Loucy (cell line): Measurements from ENCODE around the gene ZNF423.

Source experiments
- H2AFZ ChIP-seq: fragments of 200-600 bp; sonication (generic); 2 replicates; pipeline ENCODE4 v1.6.0; 2016; ENCODE audit warnings: antibody characterized with exemption, mild to moderate bottlenecking, low read length, moderate library complexity
- H3F3A ChIP-seq: fragments of 200-600 bp; 2 replicates; pipeline ENCODE4 v1.6.0; 2016; ENCODE audit warnings: antibody characterized with exemption, low read depth, mild to moderate bottlenecking
- H3K27me3 ChIP-seq: fragments of 200-600 bp; sonication (generic); 2 replicates; pipeline ENCODE4 v1.6.1; 2014; ENCODE audit warnings: low read length, mild to moderate bottlenecking; ENCODE audit not compliant: insufficient read depth, poor library complexity, severe bottlenecking
- H3K36me3 ChIP-seq: fragments of 200-600 bp; sonication (generic); 2 replicates; pipeline ENCODE4 v1.6.1; 2016; ENCODE audit warnings: low read length; ENCODE audit not compliant: insufficient read depth
- H3K4me1 ChIP-seq: fragments of 200-600 bp; sonication (generic); 2 replicates; pipeline ENCODE4 v1.5.1; 2014; ENCODE audit warnings: low read length, mild to moderate bottlenecking; ENCODE audit not compliant: insufficient read depth, poor library complexity, severe bottlenecking
- H3K4me2 ChIP-seq: fragments of 200-600 bp; sonication (generic); 2 replicates; pipeline ENCODE4 v1.6.0; 2014; ENCODE audit warnings: antibody characterized with exemption, low read length, low read depth, mild to moderate bottlenecking; ENCODE audit not compliant: poor library complexity, severe bottlenecking
- H3K4me3 ChIP-seq: fragments of 200-600 bp; sonication (generic); 2 replicates; pipeline ENCODE4 v1.5.1; 2014; ENCODE audit warnings: low read length, mild to moderate bottlenecking, mixed read lengths; ENCODE audit not compliant: poor library complexity, severe bottlenecking
- H3K79me2 ChIP-seq: fragments of 200-600 bp; sonication (generic); 2 replicates; pipeline ENCODE4 v1.6.1; 2014; ENCODE audit warnings: low read length; ENCODE audit not compliant: insufficient read depth
- H3K9ac ChIP-seq: fragments of 200-600 bp; sonication (generic); 2 replicates; pipeline ENCODE4 v1.6.0; 2014; ENCODE audit warnings: mild to moderate bottlenecking, low read depth, low read length, moderate library complexity; ENCODE audit not compliant: poor library complexity, severe bottlenecking
- H3K9me2 ChIP-seq: fragments of 200-600 bp; sonication (generic); replicated peaks from 2 replicates; pipeline ENCODE4 v1.6.1; 2016; ENCODE audit warnings: low read depth, low read length, mixed read lengths
- H3K9me3 ChIP-seq: fragments of 200-600 bp; sonication (generic); 2 replicates; pipeline ENCODE4 v1.6.1; 2014; ENCODE audit warnings: mild to moderate bottlenecking, antibody characterized with exemption, low read length, low read depth; ENCODE audit not compliant: insufficient read depth
- H4K20me1 ChIP-seq: fragments of 200-600 bp; sonication (generic); 2 replicates; pipeline ENCODE4 v1.6.0; 2014; ENCODE audit warnings: antibody characterized with exemption, low read length, mild to moderate bottlenecking; ENCODE audit not compliant: insufficient read depth, poor library complexity, severe bottlenecking
- CTCF ChIP-seq: fragments of 200-600 bp; sonication (generic); conservative IDR thresholded peaks from 2 replicates; pipeline ENCODE4 v1.5.1; 2014; ENCODE audit warnings: mild to moderate bottlenecking, antibody characterized with exemption, low read length
- EZH2phosphoT487 ChIP-seq: fragments of 200-600 bp; IDR thresholded peaks from 2 replicates; pipeline ENCODE4 v1.6.1; 2018; ENCODE audit warnings: antibody characterized with exemption, mild to moderate bottlenecking, moderate library complexity, borderline replicate concordance

The ZNF423 gene

GRCh38 chr16:49785970-49786369 is 69.9 kb downstream of the ZNF423 start:
- Histone ChIP-seq H3K36me3 (no peaks in the 10 kb centered on the region), H3K9ac (no peak overlapping the region), H3K9me2 (no peaks in the 10 kb centered on the region), H3F3A (no peaks in the 10 kb centered on the region), H3K79me2 (no peaks in the 10 kb centered on the region), H3K4me2 (no peak overlapping the region), H4K20me1 (no peaks in the 10 kb centered on the region), H2AFZ (no peak overlapping the region), H3K4me3 (no peak overlapping the region), H3K27me3 (no peaks in the 10 kb centered on the region), H3K9me3 (no peaks in the 10 kb centered on the region), H3K4me1 (no peaks in the 10 kb centered on the region)
- no peak for TF ChIP-seq EZH2phosphoT487
- TF ChIP-seq CTCF = no peak

GRCh38 chr16:49782405-49782804 is 73.5 kb downstream of the ZNF423 start:
- no peaks in the 10 kb centered on the region for H3K27me3 ChIP-seq
- H3K4me1 ChIP-seq = peaks cover 5% of the 10 kb centered on the region
- no peak overlapping the region for H3K4me2 ChIP-seq
- no peak overlapping the region for H3K4me3 ChIP-seq
- no peak for TF ChIP-seq EZH2phosphoT487
- no peak for TF ChIP-seq CTCF
- H3K9ac ChIP-seq = no peak overlapping the region
- no peaks in the 10 kb centered on the region for H3K36me3 ChIP-seq
- no peak overlapping the region for H2AFZ ChIP-seq
- H3F3A ChIP-seq = no peaks in the 10 kb centered on the region
- no peaks in the 10 kb centered on the region for H4K20me1 ChIP-seq
- H3K9me2 ChIP-seq = no peaks in the 10 kb centered on the region
- H3K79me2 ChIP-seq = no peaks in the 10 kb centered on the region
- H3K9me3 ChIP-seq = no peaks in the 10 kb centered on the region

- Histone ChIP-seq H3K27me3 (no peaks in the 10 kb centered on the region), H3K9me3 (no peaks in the 10 kb centered on the region)
These were observed 74.5 kb downstream of the ZNF423 start for GRCh38 chr16:49781401-49781800.

More at GRCh38 chr16:49781401-49781800, 74.5 kb downstream of the ZNF423 start:
- H2AFZ ChIP-seq = no peak overlapping the region
- no peaks in the 10 kb centered on the region for H3K36me3 ChIP-seq
- H3K4me3 ChIP-seq = no peak overlapping the region
- H3K4me1 ChIP-seq = peaks cover 5% of the 10 kb centered on the region
- H3K9me2 ChIP-seq = no peaks in the 10 kb centered on the region
- no peak overlapping the region for H3K4me2 ChIP-seq
- TF ChIP-seq EZH2phosphoT487 = no peak
- TF ChIP-seq CTCF = no peak
- H4K20me1 ChIP-seq = no peaks in the 10 kb centered on the region
- no peaks in the 10 kb centered on the region for H3F3A ChIP-seq
- no peak overlapping the region for H3K9ac ChIP-seq
- H3K79me2 ChIP-seq = no peaks in the 10 kb centered on the region
